Spleen (tissue), 11 donors: Measurements from ENCODE around the gene RNF121. TPM values are rescaled to one million over a fixed set of nuclear protein-coding genes. Genes with fewer than 3 reads are reported as not detected.

Source experiments
- DNase-seq: peaks from one replicate; pipeline ENCODE4 v3.0.0-alpha.2; 2020
- H3K27ac ChIP-seq, 8 donors: fragments of 200-600 bp; sonication (generic) in 7 of 8; 1 replicate in 4 of 8; 2 replicates in 4 of 8; pipeline versions ENCODE4 v1.5.0 to v1.8.0; 2016 to 2021; ENCODE audit warnings: inconsistent platforms in 4 of 8, mild to moderate bottlenecking in 4 of 8, moderate library complexity in 1 of 8
- H3K27me3 ChIP-seq, 7 donors: fragments of 200-600 bp; sonication (generic) in 6 of 7; replicated peaks in 1 of 7; 1 replicate in 4 of 7; 2 replicates in 3 of 7; pipeline versions ENCODE4 v1.5.0 to v1.8.0; 2016 to 2021; ENCODE audit warnings: inconsistent platforms in 3 of 7, mild to moderate bottlenecking in 1 of 7
- H3K36me3 ChIP-seq, 6 donors: fragments of 200-600 bp; sonication (generic) in 5 of 6; 1 replicate in 4 of 6; 2 replicates in 2 of 6; pipeline versions ENCODE4 v1.5.0 to v1.8.0; 2016 to 2021; ENCODE audit warnings: inconsistent platforms in 2 of 6
- H3K4me1 ChIP-seq, 6 donors: fragments of 200-600 bp; sonication (generic) in 5 of 6; 1 replicate in 3 of 6; 2 replicates in 3 of 6; pipeline versions ENCODE4 v1.5.0 to v1.8.0; 2016 to 2021; ENCODE audit warnings: inconsistent platforms in 3 of 6
- H3K4me3 ChIP-seq, 8 donors: fragments of 200-600 bp; sonication (generic) in 7 of 8; 1 replicate in 4 of 8; 2 replicates in 4 of 8; pipeline versions ENCODE4 v1.5.0 to v1.8.0; 2016 to 2021; ENCODE audit warnings: inconsistent platforms in 4 of 8, mild to moderate bottlenecking in 4 of 8, moderate library complexity in 2 of 8
- H3K9me3 ChIP-seq, 8 donors: fragments of 200-600 bp; sonication (generic) in 7 of 8; 1 replicate in 4 of 8; 2 replicates in 4 of 8; pipeline versions ENCODE4 v1.5.0 to v1.8.0; 2016 to 2021; ENCODE audit warnings: inconsistent platforms in 4 of 8
- CTCF ChIP-seq, 11 experiments: fragments of 200-600 bp in 7 of 11; fragments of 450-650 bp in 4 of 11; sonication (generic) in 4 of 11; IDR thresholded peaks in 8 of 11; conservative IDR thresholded peaks in 3 of 11; 1 replicate in 7 of 11; 2 replicates in 4 of 11; pipeline versions ENCODE4 v1.4.0 to v1.8.0; 2016 to 2021; ENCODE audit warnings: antibody characterized with exemption in 11 of 11, inconsistent platforms in 4 of 11, mild to moderate bottlenecking in 1 of 11
- POLR2A ChIP-seq, 3 donors: fragments of 450-650 bp; IDR thresholded peaks; one replicate each; pipeline ENCODE4 v1.5.1; 2017; ENCODE audit warnings: antibody characterized with exemption in 3 of 3, mild to moderate bottlenecking in 1 of 3
- POLR2AphosphoS5 ChIP-seq, 3 donors: sonication (generic); formaldehyde crosslinking; IDR thresholded peaks; one replicate each; pipeline ENCODE4 v1.5.1; 2017; ENCODE audit warnings: antibody characterized with exemption in 3 of 3
- WGBS, 5 donors: extraction: QIAGEN DNeasy Blood & Tissue Kit in 3 of 5; methylation state at CpG; one replicate each; pipeline versions ENCODE4 v1.1.5 to v1.1.7; 2013 to 2018; 5-methylcytosine and 5-hydroxymethylcytosine counted together
- intact Hi-C: fragments of 100-400 bp; cut with DNase I; formaldehyde crosslinking; loops from one replicate; pipeline ENCODE4 v1.15.0; 2023; ENCODE audit warnings: low total_unique reads
- polyA plus RNA-seq, 3 donors: library from polyadenylated mRNA; stranded (reverse); fragments of 200-250 nt; gene quantifications; one replicate each; pipeline ENCODE4 v1.2.1, GENCODE V29; 2013
- total RNA-seq, 7 donors: library from RNA; depleted of rRNA in 3 of 7; stranded (reverse); fragments of >200 nt in 3 of 7; fragmentation: NEBNext Ultra II Directional in 4 of 7; extraction: Animal tissue kit (Norgen Biotek cat#: 25700) in 4 of 7; gene quantifications; one replicate each; pipeline versions ENCODE4 v1.1.0 to v1.2.1, GENCODE V29; 2016 to 2021
- donor health status: healthy with polysubstance abuse.
- donor health status: DM: no; HTN: no; CAD: no; lungs with moderate emphysema.
- donor health status: DM: no; HTN: no; CAD: no.
- donor health status: Bipolar disorder and iron deficiency.
- donor health status: healthy.
- donor health status: DM: no; HTN: no; CAD: no.
- donor health status: DM: yes; HTN: yes; CAD: no.

Gene RNF121
- total and polyA plus RNA-seq, 10 donors, result 5.3 to 35.5 (median 27.3) TPM

GRCh38 chr11:72013765-72014711 lies 85.2 kb downstream of the RNF121 start:
- TF ChIP-seq POLR2A (IDR thresholded peaks at IDR 0.05) (no peak), POLR2AphosphoS5 (IDR thresholded peaks at IDR 0.05) (peak; percentile 6 to 63 (median 35))
- intact Hi-C loops, result no loop called here
- Histone ChIP-seq H3K9me3 (no peaks in the 10 kb centered on the region), H3K4me1 (peaks cover 0 to 14% (median 0%) of the 10 kb centered on the region in 6 donors), H3K27ac (no peak overlapping the region), H3K36me3 (peaks cover 12 to 100% (median 100%) of the 10 kb centered on the region in 6 donors), H3K4me3 (no peak overlapping the region), H3K27me3 (no peaks in the 10 kb centered on the region)
- no peak for DNase-seq
- 81 to 91% (median 85%) methylated on average over 34 to 38 of the region's 38 CpGs for WGBS, 5 donors

GRCh38 chr11:72014761-72015320 lies 86.0 kb downstream of the RNF121 start:
- Histone ChIP-seq H3K36me3 (peaks cover 16 to 100% (median 100%) of the 10 kb centered on the region in 6 donors), H3K4me3 (no peak overlapping the region), H3K27me3 (no peaks in the 10 kb centered on the region), H3K9me3 (no peaks in the 10 kb centered on the region), H3K4me1 (peaks cover 0 to 14% (median 0%) of the 10 kb centered on the region in 6 donors), H3K27ac (no peak overlapping the region)
- 95 to 98% (median 96%) methylated on average over 16 of the region's 16 CpGs for WGBS, 5 donors
- intact Hi-C loops, result no loop called here
- TF ChIP-seq CTCF (IDR thresholded peaks at IDR 0.05 in 8 of 11, conservative IDR thresholded peaks at IDR 0.05 in 3 of 11), result no peak
- peak in 1 of 3 donors; percentile 2 for TF ChIP-seq POLR2AphosphoS5 (IDR thresholded peaks at IDR 0.05)
- no peak for DNase-seq

GRCh38 chr11:72015511-72016061 lies 86.7 kb downstream of the RNF121 start:
- no peak overlapping the region for H3K27ac ChIP-seq
- DNase-seq, result no peak
- WGBS, 5 donors, result 90 to 98% (median 94%) methylated on average over 10 of the region's 10 CpGs
- no peaks in the 10 kb centered on the region for H3K9me3 ChIP-seq
- no peak for TF ChIP-seq POLR2A (IDR thresholded peaks at IDR 0.05)
- TF ChIP-seq CTCF (IDR thresholded peaks at IDR 0.05 in 8 of 11, conservative IDR thresholded peaks at IDR 0.05 in 3 of 11), result peak in 8 of 11 experiments; percentile 12 to 46 (median 21)
- TF ChIP-seq POLR2AphosphoS5 (IDR thresholded peaks at IDR 0.05), result peak; percentile 26 to 60 (median 31)
- intact Hi-C loops, result no loop called here
- H3K36me3 ChIP-seq, result peaks cover 16 to 100% (median 100%) of the 10 kb centered on the region in 6 donors
- peaks cover 0 to 14% (median 0%) of the 10 kb centered on the region in 6 donors for H3K4me1 ChIP-seq
- H3K27me3 ChIP-seq, result no peaks in the 10 kb centered on the region
- H3K4me3 ChIP-seq, result no peak overlapping the region

GRCh38 chr11:72018171-72018570 lies 89.3 kb downstream of the RNF121 start:
- no peak for DNase-seq
- Histone ChIP-seq H3K4me1 (peaks cover 0 to 5% (median 0%) of the 10 kb centered on the region in 6 donors), H3K9me3 (no peaks in the 10 kb centered on the region), H3K27ac (no peak overlapping the region), H3K36me3 (peaks cover 20 to 100% (median 100%) of the 10 kb centered on the region in 6 donors), H3K4me3 (no peak overlapping the region), H3K27me3 (no peaks in the 10 kb centered on the region)
- intact Hi-C loops, result no loop called here
- WGBS, 5 donors, result 91 to 97% (median 95%) methylated on average over 9 of the region's 9 CpGs
- TF ChIP-seq POLR2AphosphoS5 (IDR thresholded peaks at IDR 0.05) (peak in 1 of 3 donors; percentile 8), CTCF (IDR thresholded peaks at IDR 0.05 in 8 of 11, conservative IDR thresholded peaks at IDR 0.05 in 3 of 11) (no peak)
